Epithelial cell of prostate (primary cell): Measurements from ENCODE around the gene EDIL3.

Source experiments
- DNase-seq: peaks from one replicate; pipeline ENCODE4 v3.0.0-alpha.2; 2011; ENCODE audit warnings: low read depth, low spot score
- H3K27ac ChIP-seq: fragments of 450-650 bp; 2 replicates; pipeline ENCODE4 v1.5.1; 2017; ENCODE audit warnings: mild to moderate bottlenecking

The EDIL3 gene

GRCh38 chr5:83925955-83926337, 458.7 kb downstream of the EDIL3 start:
- no peak overlapping the region for H3K27ac ChIP-seq
- DNase-seq, result no peak

GRCh38 chr5:83925321-83925954, 459.2 kb downstream of the EDIL3 start:
- no peak overlapping the region for H3K27ac ChIP-seq
- no peak for DNase-seq

- no peak overlapping the region for H3K27ac ChIP-seq
- no peak for DNase-seq
These were observed 459.8 kb downstream of the EDIL3 start for GRCh38 chr5:83924891-83925290.

GRCh38 chr5:83924171-83924570, 460.5 kb downstream of the EDIL3 start:
- DNase-seq, result no peak
- no peak overlapping the region for H3K27ac ChIP-seq

GRCh38 chr5:83922699-83923098, 462.0 kb downstream of the EDIL3 start:
- no peak overlapping the region for H3K27ac ChIP-seq
- DNase-seq, result no peak

- H3K27ac ChIP-seq, result no peak overlapping the region
- DNase-seq, result no peak
These were observed 462.9 kb downstream of the EDIL3 start for GRCh38 chr5:83921666-83922193.

GRCh38 chr5:83919071-83920041, 465.3 kb downstream of the EDIL3 start:
- no peak for DNase-seq
- H3K27ac ChIP-seq, result no peak overlapping the region

GRCh38 chr5:83917261-83917908, 467.3 kb downstream of the EDIL3 start:
- DNase-seq, result no peak
- no peak overlapping the region for H3K27ac ChIP-seq

GRCh38 chr5:83914662-83915418, 469.8 kb downstream of the EDIL3 start:
- DNase-seq, result no peak
- no peak overlapping the region for H3K27ac ChIP-seq

- DNase-seq, result no peak
- H3K27ac ChIP-seq, result no peak overlapping the region
These were observed 470.5 kb downstream of the EDIL3 start for GRCh38 chr5:83914199-83914598.

GRCh38 chr5:83913593-83913992, 471.1 kb downstream of the EDIL3 start:
- DNase-seq, result no peak

GRCh38 chr5:83911367-83911919, 473.2 kb downstream of the EDIL3 start:
- no peak for DNase-seq
- no peak overlapping the region for H3K27ac ChIP-seq

More at GRCh38 chr5:83913593-83913992, 471.1 kb downstream of the EDIL3 start:
- no peak overlapping the region for H3K27ac ChIP-seq

- DNase-seq, result no peak
- no peak overlapping the region for H3K27ac ChIP-seq
These were observed 484.4 kb downstream of the EDIL3 start for GRCh38 chr5:83900306-83900705.

GRCh38 chr5:83899326-83899970, 485.2 kb downstream of the EDIL3 start:
- H3K27ac ChIP-seq, result no peak overlapping the region
- no peak for DNase-seq

GRCh38 chr5:83895860-83896259, 488.8 kb downstream of the EDIL3 start:
- no peak for DNase-seq
- no peak overlapping the region for H3K27ac ChIP-seq

GRCh38 chr5:83891261-83891660, 493.4 kb downstream of the EDIL3 start:
- no peak for DNase-seq
- H3K27ac ChIP-seq, result no peak overlapping the region
